HG03565 (cell line): ENCODE data around the gene KDM2B.

Experiments
- ATAC-seq: cut with Tn5 transposase; IDR thresholded peaks from one replicate; pipeline ENCODE4 v1.9.1; 2021; ENCODE audit warnings: mild to moderate bottlenecking, moderate library complexity; ENCODE audit not compliant: unreplicated experiment

Gene KDM2B

GRCh38 chr12:121580959-121581685, at the start of gene KDM2B:
KDM2B (minus strand) TSS chr12:121581023; CDS start chr12:121580911, 112 bp downstream.
- ATAC-seq = no peak

- no peak for ATAC-seq
Measured at GRCh38 chr12:121628536-121628935, 47.7 kb upstream of the KDM2B start.

- no peak for ATAC-seq
Measured at GRCh38 chr12:121628037-121628436, 47.2 kb upstream of the KDM2B start.

GRCh38 chr12:121626853-121627640, 46.2 kb upstream of the KDM2B start:
- ATAC-seq = peak; percentile 24

GRCh38 chr12:121626087-121626852, 45.4 kb upstream of the KDM2B start, which contains the start of gene ORAI1:
ORAI1 (plus strand) TSS chr12:121626530.
- ATAC-seq = peak; percentile 59

DNA sequence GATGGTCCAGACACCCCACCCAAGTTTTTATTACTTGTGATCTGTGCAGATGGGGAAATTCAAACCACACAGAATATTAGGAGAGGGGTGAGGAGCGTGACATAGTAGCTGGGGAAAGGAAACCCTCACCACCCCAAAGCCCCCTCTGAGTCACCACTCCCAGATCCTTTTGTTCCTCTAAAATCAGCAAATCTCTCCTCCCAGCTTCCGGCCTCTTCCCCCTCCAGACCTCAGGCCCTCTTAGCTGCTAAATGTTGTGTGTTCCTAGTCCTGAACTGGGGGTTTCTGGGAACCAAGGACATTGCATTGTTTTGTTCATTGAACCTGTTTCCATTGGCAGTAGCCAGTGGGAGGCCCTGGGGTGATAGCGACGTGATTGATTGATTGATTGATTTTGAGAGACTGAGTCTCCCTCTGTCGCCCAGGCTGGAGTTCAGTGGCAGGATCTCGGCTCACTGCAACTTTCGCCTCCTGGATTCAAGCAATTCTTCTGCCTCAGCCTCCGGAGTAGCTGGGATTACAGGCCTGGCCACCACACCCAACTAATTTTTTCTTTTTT, 39.6 kb upstream of the KDM2B start:
- no peak for ATAC-seq

DNA sequence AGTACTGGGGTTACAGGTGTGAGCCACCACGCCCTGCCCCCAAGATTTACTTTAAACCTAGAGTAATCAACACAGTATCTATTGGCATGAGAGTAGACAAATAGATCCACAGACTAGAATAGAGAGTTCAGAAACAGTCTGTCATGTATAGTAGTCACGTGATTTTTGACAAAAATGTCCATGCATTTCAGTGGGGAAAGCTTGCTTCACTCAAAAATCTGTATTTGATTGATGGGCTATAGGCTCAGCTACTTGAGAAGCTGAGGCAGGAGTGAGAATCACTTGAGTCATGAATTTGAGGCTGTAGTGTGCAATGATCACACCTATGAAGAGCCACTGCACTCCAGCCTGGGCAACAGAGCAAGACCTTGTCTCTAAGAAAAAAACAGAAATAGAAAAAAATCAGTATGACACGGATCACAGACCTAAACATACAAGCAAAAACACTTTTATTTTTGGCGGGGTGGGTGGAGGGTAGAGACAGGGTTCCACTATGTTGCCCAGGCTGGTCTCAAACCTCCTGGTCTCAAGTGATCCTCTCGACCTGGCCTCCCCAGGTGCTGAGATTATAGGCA, 37.9 kb upstream of the KDM2B start:
- no peak for ATAC-seq

GRCh38 chr12:121614872-121615467, 34.1 kb upstream of the KDM2B start:
- ATAC-seq = no peak

DNA sequence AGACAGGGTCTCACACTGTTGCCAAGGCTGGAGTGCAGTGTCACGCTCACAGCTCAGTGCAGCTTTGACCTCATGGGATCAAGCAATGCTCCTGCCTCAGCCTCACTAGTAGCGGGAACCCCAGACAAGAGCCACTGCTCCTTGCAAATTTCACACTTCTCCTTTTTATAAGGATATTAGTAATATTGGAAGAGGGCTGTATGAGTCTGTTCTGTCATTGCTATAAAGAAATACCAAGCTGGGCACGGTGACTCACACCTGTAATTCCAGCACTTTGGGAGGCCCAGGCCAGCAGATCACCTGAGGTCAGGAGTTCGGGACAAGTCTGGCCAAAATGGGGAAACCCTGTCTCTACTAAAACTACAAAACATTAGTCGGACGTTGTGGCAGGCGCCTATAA, 32.6 kb upstream of the KDM2B start:
- no peak for ATAC-seq

DNA sequence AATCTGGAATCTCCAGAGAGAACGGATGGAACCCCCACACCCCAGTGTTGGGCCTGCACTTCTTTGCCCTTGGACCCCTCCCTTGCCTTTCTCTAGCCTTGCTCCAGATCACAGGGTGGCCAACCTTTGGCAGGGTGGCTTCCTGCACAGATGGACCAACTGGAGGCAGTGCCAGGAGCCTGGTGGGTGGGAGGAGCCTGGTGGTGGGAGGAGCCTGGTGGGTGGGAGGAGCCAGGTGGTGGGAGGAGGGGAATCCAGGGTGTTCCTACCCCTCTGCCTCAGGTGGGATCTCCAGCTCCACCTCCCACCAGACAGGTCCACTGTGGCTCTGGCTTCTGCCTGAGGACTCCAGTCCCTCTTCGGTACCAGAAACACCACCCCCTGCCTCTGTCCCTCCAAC, 30.5 kb upstream of the KDM2B start:
- no peak for ATAC-seq

GRCh38 chr12:121610239-121611149, 29.7 kb upstream of the KDM2B start:
- ATAC-seq = no peak

GRCh38 chr12:121608301-121608700, 27.5 kb upstream of the KDM2B start:
- ATAC-seq = no peak

GRCh38 chr12:121603581-121603980, 22.8 kb upstream of the KDM2B start:
- ATAC-seq = no peak

- no peak for ATAC-seq
Measured at GRCh38 chr12:121602766-121603165, 21.9 kb upstream of the KDM2B start.

DNA sequence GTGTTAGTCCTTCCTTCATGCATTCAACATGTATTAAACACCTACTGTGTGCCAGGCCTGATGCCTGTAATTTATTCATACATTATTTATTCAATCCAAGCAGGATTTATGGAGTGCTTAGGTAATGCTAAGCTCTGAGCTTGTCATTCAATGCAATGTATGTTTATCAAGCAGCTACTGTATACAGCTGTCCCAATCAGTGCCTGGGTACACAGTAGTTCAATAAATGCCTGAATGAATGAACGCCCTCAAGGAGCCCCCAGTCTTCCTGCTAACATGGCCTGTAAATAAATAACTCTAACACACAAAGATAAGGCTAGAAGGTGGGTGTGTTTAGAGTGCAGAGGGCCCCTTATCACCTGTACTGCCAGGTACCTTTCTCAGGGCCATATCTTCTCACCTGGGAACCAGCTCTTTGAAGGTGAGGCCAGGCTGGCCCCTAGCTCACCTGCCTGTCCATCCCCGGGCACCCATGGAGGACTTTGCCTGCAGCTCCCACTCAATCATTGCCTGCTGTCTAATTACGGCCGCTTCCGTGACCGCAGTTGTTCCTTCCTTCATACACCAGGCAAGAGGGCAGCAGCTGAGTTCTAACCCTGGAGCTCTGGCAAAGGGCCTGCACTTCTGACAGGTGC, 20.0 kb upstream of the KDM2B start:
- ATAC-seq = no peak

GRCh38 chr12:121596526-121596925, 15.7 kb upstream of the KDM2B start:
- ATAC-seq = no peak

DNA sequence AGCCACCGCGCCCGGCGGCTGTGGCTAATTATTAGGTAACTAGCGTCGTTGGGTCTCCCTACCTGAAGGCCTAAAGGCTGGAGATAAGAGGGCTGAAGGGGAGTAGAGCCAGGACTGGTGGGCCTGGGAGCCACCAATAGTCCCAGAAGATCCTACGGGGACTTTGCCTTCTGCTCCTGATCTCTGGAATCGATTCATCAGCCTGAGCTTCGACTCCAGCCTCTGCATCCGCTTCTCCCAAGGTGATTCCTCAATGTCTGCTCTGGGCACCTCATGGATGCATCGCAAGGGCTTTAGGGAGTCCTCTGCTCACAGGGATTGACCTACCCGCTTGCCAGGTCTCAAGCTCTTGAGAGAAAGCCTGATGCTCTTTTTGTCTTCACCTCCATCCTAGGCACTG, 14.7 kb upstream of the KDM2B start:
- ATAC-seq = no peak

- ATAC-seq = no peak
Measured at GRCh38 chr12:121592320-121592719, 11.5 kb upstream of the KDM2B start.
